Measurements from ENCODE around the gene TYW3. TPM values are rescaled to one million over a fixed set of nuclear protein-coding genes. Genes with fewer than 3 reads are reported as not detected.

TYW3 gene
- total and polyA plus RNA-seq, 2 of the 13 experiments (the other 11 are each of a cell fraction or from before 2014, with no cell fraction given), result 17.6 to 45.8 TPM

DNA sequence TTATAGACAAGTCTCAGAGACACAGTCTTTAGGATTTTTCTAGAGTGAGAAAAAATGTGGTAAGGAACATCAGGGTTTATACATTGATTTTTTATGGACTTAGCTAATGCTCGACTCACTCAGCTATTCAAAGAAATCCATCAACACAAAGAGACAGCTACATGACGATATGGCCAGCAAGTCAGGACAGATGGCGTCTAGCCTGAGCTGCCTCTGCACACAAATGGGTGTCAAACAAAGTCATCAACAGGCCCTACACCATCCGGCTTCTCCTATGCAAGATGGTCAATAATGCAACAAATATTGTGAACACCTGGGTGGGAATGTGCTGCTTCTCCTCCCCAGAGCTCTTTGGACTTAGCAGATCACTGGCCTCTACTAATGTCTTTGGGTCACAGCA, 46.0 kb upstream of the TYW3 start:
- Histone ChIP-seq H3K9ac (ENCODE audit: insufficient read depth, low read depth, low read length) (no peak overlapping the region), H3K36me3 (replicated peaks in 1 of 2; ENCODE audit: control insufficient read depth in 1 of 2, insufficient read depth in 2 of 2, low read length in 2 of 2) (no peaks in the 10 kb centered on the region), H4K20me1 (ENCODE audit: insufficient read depth, low read length) (no peaks in the 10 kb centered on the region), H3K79me2 (ENCODE audit: insufficient read depth, low read length) (no peaks in the 10 kb centered on the region), H3K27ac (ENCODE audit: extremely low read length, insufficient read depth, low read length) (no peak overlapping the region), H2AFZ (ENCODE audit: low read length) (no peak overlapping the region), H3K4me3 (replicated peaks in 1 of 3; ENCODE audit: insufficient read depth in 1 of 3, low read depth in 2 of 3, low read length in 3 of 3) (no peak overlapping the region), H3K4me1 (ENCODE audit: insufficient read depth, low read length) (peaks cover 8% of the 10 kb centered on the region), H3K4me2 (ENCODE audit: low read depth, low read length) (no peak overlapping the region), H3K27me3 (ENCODE audit: control insufficient read depth in 1 of 2, insufficient read depth in 2 of 2, low read length in 2 of 2) (no peaks in the 10 kb centered on the region), H3K9me3 (ENCODE audit: low read length) (no peaks in the 10 kb centered on the region)
- no peak for DNase-seq (ENCODE audit: low spot score)
- CTCF ChIA-PET (ENCODE audit: low intra/inter-chr PET ratio, low total read pairs), result no interaction called here
- no peak for ATAC-seq
- no peak for FAIRE-seq
- WGBS (ENCODE audit: low lambda C conversion rate), result 8% methylated on average over 4 of the region's 4 CpGs
- POLR2A ChIA-PET, result no interaction called here
- BruUV-seq (replicated peaks), result no TSS peak
- in situ Hi-C loops (cut with HindIII; ENCODE audit: extremely low pct_ligation_motif_present, low pct_unique_long_range_greater_than_20kb), result loop anchor here (25.0 kb wide), 1 partner anchor 850 kb away; no protein-coding TSS in a partner anchor
- intact Hi-C loops (cut with micrococcal nuclease; ENCODE audit: unreplicated experiment), result loop anchor here (10.0 kb wide), 1 partner anchor 182 kb away; no protein-coding TSS in a partner anchor
- TF ChIP-seq, protein P1, sequence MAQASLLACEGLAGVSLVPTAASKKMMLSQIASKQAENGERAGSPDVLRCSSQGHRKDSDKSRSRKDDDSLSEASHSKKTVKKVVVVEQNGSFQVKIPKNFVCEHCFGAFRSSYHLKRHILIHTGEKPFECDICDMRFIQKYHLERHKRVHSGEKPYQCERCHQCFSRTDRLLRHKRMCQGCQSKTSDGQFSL (CRISPR knock-in tag; IDR thresholded peaks at IDR 0.05), result no peak
- no peak for TF ChIP-seq EP300 (IDR thresholded peaks at IDR 0.05; ENCODE audit: low read depth in 2 of 2, low read length in 2 of 2)
- TF ChIP-seq EP300 (CRISPR knock-in tag; IDR thresholded peaks at IDR 0.05; ENCODE audit: borderline replicate concordance), result no peak
- no peak for TF ChIP-seq ZNF615 (CRISPR knock-in tag; IDR thresholded peaks at IDR 0.05; ENCODE audit: borderline replicate concordance)
- TF ChIP-seq, protein P2, sequence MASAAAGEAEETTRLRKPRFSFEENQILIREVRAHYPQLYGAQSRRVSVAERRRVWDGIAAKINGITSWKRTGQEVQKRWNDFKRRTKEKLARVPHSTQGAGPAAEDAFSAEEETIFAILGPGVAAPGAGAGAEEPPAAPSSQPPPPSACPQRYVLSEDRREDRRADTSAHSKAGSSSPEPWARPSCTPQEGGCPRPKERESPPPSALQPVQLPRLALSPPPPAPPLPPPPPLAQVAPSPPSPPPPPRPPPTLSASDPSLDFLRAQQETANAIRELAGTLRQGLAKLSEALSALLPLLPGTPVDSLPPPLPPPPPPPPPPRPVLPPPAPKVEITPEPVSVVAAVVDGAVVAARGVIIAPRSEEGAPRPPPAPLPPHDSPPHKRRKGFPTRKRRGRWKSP (CRISPR knock-in tag; IDR thresholded peaks at IDR 0.05), result no peak
- TF ChIP-seq ZNF670 (CRISPR knock-in tag; IDR thresholded peaks at IDR 0.05; ENCODE audit: borderline replicate concordance), result no peak
- TF ChIP-seq, protein P3, sequence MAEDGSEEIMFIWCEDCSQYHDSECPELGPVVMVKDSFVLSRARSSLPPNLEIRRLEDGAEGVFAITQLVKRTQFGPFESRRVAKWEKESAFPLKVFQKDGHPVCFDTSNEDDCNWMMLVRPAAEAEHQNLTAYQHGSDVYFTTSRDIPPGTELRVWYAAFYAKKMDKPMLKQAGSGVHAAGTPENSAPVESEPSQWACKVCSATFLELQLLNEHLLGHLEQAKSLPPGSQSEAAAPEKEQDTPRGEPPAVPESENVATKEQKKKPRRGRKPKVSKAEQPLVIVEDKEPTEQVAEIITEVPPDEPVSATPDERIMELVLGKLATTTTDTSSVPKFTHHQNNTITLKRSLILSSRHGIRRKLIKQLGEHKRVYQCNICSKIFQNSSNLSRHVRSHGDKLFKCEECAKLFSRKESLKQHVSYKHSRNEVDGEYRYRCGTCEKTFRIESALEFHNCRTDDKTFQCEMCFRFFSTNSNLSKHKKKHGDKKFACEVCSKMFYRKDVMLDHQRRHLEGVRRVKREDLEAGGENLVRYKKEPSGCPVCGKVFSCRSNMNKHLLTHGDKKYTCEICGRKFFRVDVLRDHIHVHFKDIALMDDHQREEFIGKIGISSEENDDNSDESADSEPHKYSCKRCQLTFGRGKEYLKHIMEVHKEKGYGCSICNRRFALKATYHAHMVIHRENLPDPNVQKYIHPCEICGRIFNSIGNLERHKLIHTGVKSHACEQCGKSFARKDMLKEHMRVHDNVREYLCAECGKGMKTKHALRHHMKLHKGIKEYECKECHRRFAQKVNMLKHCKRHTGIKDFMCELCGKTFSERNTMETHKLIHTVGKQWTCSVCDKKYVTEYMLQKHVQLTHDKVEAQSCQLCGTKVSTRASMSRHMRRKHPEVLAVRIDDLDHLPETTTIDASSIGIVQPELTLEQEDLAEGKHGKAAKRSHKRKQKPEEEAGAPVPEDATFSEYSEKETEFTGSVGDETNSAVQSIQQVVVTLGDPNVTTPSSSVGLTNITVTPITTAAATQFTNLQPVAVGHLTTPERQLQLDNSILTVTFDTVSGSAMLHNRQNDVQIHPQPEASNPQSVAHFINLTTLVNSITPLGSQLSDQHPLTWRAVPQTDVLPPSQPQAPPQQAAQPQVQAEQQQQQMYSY (CRISPR knock-in tag; IDR thresholded peaks at IDR 0.05), result no peak
- no peak for TF ChIP-seq RCOR2 (CRISPR knock-in tag; IDR thresholded peaks at IDR 0.05)
- no peak for TF ChIP-seq SOX13 (IDR thresholded peaks at IDR 0.05)
- TF ChIP-seq SOX13 (CRISPR knock-in tag; conservative IDR thresholded peaks at IDR 0.05 in 1 of 2, IDR thresholded peaks at IDR 0.05 in 1 of 2), result no peak
- no peak for TF ChIP-seq SMC3 (IDR thresholded peaks at IDR 0.05; ENCODE audit: low read length)
- no peak for TF ChIP-seq ZNF558 (CRISPR knock-in tag; IDR thresholded peaks at IDR 0.05; ENCODE audit: borderline replicate concordance)
- TF ChIP-seq SRF (IDR thresholded peaks at IDR 0.05; ENCODE audit: low read depth, low read length), result no peak
- TF ChIP-seq HOXA7 (CRISPR knock-in tag; IDR thresholded peaks at IDR 0.05), result no peak
- TF ChIP-seq MIER3 (CRISPR knock-in tag; IDR thresholded peaks at IDR 0.05; ENCODE audit: borderline replicate concordance), result no peak
- TF ChIP-seq, protein P4, sequence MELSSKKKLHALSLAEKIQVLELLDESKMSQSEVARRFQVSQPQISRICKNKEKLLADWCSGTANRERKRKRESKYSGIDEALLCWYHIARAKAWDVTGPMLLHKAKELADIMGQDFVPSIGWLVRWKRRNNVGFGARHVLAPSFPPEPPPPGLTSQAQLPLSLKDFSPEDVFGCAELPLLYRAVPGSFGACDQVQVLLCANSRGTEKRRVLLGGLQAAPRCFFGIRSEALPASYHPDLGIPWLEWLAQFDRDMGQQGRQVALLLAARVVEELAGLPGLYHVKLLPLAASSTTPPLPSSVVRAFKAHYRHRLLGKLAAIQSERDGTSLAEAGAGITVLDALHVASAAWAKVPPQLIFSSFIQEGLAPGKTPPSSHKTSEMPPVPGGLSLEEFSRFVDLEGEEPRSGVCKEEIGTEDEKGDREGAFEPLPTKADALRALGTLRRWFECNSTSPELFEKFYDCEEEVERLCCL (CRISPR knock-in tag; IDR thresholded peaks at IDR 0.05; ENCODE audit: borderline replicate concordance), result no peak
- TF ChIP-seq MED1 (CRISPR knock-in tag; IDR thresholded peaks at IDR 0.05), result no peak
- TF ChIP-seq, protein P5, sequence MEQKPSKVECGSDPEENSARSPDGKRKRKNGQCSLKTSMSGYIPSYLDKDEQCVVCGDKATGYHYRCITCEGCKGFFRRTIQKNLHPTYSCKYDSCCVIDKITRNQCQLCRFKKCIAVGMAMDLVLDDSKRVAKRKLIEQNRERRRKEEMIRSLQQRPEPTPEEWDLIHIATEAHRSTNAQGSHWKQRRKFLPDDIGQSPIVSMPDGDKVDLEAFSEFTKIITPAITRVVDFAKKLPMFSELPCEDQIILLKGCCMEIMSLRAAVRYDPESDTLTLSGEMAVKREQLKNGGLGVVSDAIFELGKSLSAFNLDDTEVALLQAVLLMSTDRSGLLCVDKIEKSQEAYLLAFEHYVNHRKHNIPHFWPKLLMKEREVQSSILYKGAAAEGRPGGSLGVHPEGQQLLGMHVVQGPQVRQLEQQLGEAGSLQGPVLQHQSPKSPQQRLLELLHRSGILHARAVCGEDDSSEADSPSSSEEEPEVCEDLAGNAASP (CRISPR knock-in tag; IDR thresholded peaks at IDR 0.05; ENCODE audit: borderline replicate concordance), result no peak

Data from HepG2 (cell line).